GM12878 (cell line): ENCODE results near the gene KRTAP9-9. TPM values are rescaled to one million over a fixed set of nuclear protein-coding genes. Genes with fewer than 3 reads are reported as not detected.

Experiments used
- ATAC-seq: fragments of 200-7000 bp; cut with Tn5 transposase; 3 replicates; pipeline ENCODE4 v1.9.1; 2020; ENCODE audit warnings: mild to moderate bottlenecking, moderate library complexity
- BruUV-seq: library from RNA; stranded (reverse); fragments of 400-500 nt; replicated peaks from 2 replicates; lab custom pipeline; 2021; lab: Mats Ljungman, UMichigan
- CTCF ChIA-PET: fragments of 300-600 bp; sonication (Branson Sonifier 250); formaldehyde crosslinking; extraction: SDS; loops from one replicate; lab custom pipeline; 2021; ENCODE audit warnings: inconsistent platforms; lab: Yijun Ruan, JAX
- POLR2A ChIA-PET: fragments of 350-600 bp; formaldehyde crosslinking; extraction: SDS; loops from one replicate; lab custom pipeline; 2021; ENCODE audit warnings: inconsistent platforms; lab: Charles Lee
- RAD21 ChIA-PET: fragments of 300-600 bp; sonication (Branson Sonifier 250); formaldehyde crosslinking; loops from one replicate; lab custom pipeline; 2023; ENCODE audit warnings: antibody characterized with exemption; ENCODE audit not compliant: unreplicated experiment; lab: Charles Lee
- SMC1A ChIA-PET: fragments of 300-600 bp; sonication (Branson Sonifier 250); formaldehyde crosslinking; loops from one replicate; lab custom pipeline; 2023; ENCODE audit not compliant: unreplicated experiment, uncharacterized antibody; lab: Charles Lee
- DNase-seq: peaks from one replicate; pipeline ENCODE4 v3.0.0-alpha.2; 2011; ENCODE audit warnings: low read depth, low spot score
- FAIRE-seq: peaks from 3 replicates; lab custom pipeline; 2011; peaks lifted over from hg19 to GRCh38; lab: Jason Lieb, UNC
- H2AFZ ChIP-seq: 2 replicates; pipeline ENCODE4 v1.6.0; 2011; ENCODE audit warnings: low read depth, low read length, control low read depth; ENCODE audit not compliant: control insufficient read depth
- H3K27ac ChIP-seq: 2 replicates; pipeline ENCODE4 v1.5.1; 2011; ENCODE audit warnings: control low read depth; ENCODE audit not compliant: control insufficient read depth, insufficient read depth
- H3K27me3 ChIP-seq, 2 experiments: replicated peaks in 1 of 2; 2 replicates each; pipeline versions ENCODE4 v1.6.0 to v1.6.1; 2011; ENCODE audit warnings: low read length in 1 of 2; ENCODE audit not compliant: control insufficient read depth in 2 of 2, insufficient read depth in 2 of 2
- H3K36me3 ChIP-seq, 2 experiments: 2 replicates each; pipeline ENCODE4 v1.5.1; 2011; ENCODE audit warnings: low read length in 1 of 2; ENCODE audit not compliant: control insufficient read depth in 2 of 2, insufficient read depth in 2 of 2
- H3K4me1 ChIP-seq: 2 replicates; pipeline ENCODE4 v1.6.1; 2011; ENCODE audit warnings: mild to moderate bottlenecking, low read length, moderate library complexity, mixed read lengths; ENCODE audit not compliant: control insufficient read depth, insufficient read depth
- H3K4me2 ChIP-seq: 2 replicates; pipeline ENCODE4 v1.6.0; 2011; ENCODE audit warnings: control low read depth; ENCODE audit not compliant: control insufficient read depth, insufficient read depth
- H3K4me3 ChIP-seq: fragments of 200-600 bp; sonication (generic); 2 replicates; pipeline ENCODE4 v1.5.1; 2016
- H3K79me2 ChIP-seq: 2 replicates; pipeline ENCODE4 v1.6.0; 2011; ENCODE audit warnings: low read length; ENCODE audit not compliant: control insufficient read depth, insufficient read depth
- H3K9ac ChIP-seq: 2 replicates; pipeline ENCODE4 v1.8.0; 2011; ENCODE audit warnings: low read length, control low read depth, mixed read lengths; ENCODE audit not compliant: control insufficient read depth, insufficient read depth
- H3K9me3 ChIP-seq: replicated peaks from 3 replicates; pipeline ENCODE4 v1.5.1; 2011; ENCODE audit warnings: mild to moderate bottlenecking, low read length; ENCODE audit not compliant: control insufficient read depth, insufficient read depth
- H4K20me1 ChIP-seq: 2 replicates; pipeline ENCODE4 v1.6.0; 2011; ENCODE audit not compliant: control insufficient read depth, insufficient read depth
- CEBPZ ChIP-seq: fragments of 150-350 bp; IDR thresholded peaks from 2 replicates; pipeline ENCODE4 v1.6.1; 2016; ENCODE audit warnings: low read depth, low read length
- CHD2 ChIP-seq: IDR thresholded peaks from 2 replicates; pipeline ENCODE4 v1.6.1; 2011; ENCODE audit warnings: low read depth, low read length, improper control_type of control experiment, borderline replicate concordance
- CHD4 ChIP-seq: fragments of 200-600 bp; sonication (generic); IDR thresholded peaks from 2 replicates; pipeline ENCODE4 v1.6.1; 2016; ENCODE audit warnings: mild to moderate bottlenecking
- JUND ChIP-seq: IDR thresholded peaks from 2 replicates; pipeline ENCODE4 v1.6.1; 2012; ENCODE audit warnings: low read depth, mild to moderate bottlenecking, low read length, improper control_type of control experiment, moderate library complexity
- NFIC ChIP-seq: IDR thresholded peaks from 2 replicates; pipeline ENCODE4 v1.6.1; 2012; ENCODE audit warnings: low read depth, mild to moderate bottlenecking, inconsistent platforms, low read length, moderate library complexity
- RB1 ChIP-seq: fragments of 450-650 bp; formaldehyde crosslinking; IDR thresholded peaks from 2 replicates; pipeline ENCODE4 v1.6.1; 2017; ENCODE audit warnings: mild to moderate bottlenecking, borderline replicate concordance
- RFX5 ChIP-seq: IDR thresholded peaks from 2 replicates; pipeline ENCODE4 v1.6.1; 2011; ENCODE audit warnings: low read depth, low read length, improper control_type of control experiment
- SIN3A ChIP-seq: IDR thresholded peaks from 2 replicates; pipeline ENCODE4 v1.6.1; 2012; ENCODE audit warnings: low read depth, low read length, improper control_type of control experiment
- SREBF1 ChIP-seq: IDR thresholded peaks from 2 replicates; pipeline ENCODE4 v1.6.1; 2012; ENCODE audit warnings: mild to moderate bottlenecking, low read length
- ZBTB40 ChIP-seq: fragments of 450-650 bp; IDR thresholded peaks from 2 replicates; pipeline ENCODE4 v1.6.1; 2016; ENCODE audit warnings: mild to moderate bottlenecking, moderate library complexity, borderline replicate concordance
- WGBS: methylation state at CpG from one replicate; pipeline ENCODE4 v1.1.6; 2016; ENCODE audit warnings: low lambda C conversion rate; ENCODE audit not compliant: insufficient replicate concordance, insufficient coverage; ENCODE audit errors: missing lambda C conversion rate; 5-methylcytosine and 5-hydroxymethylcytosine counted together
- in situ Hi-C: fragments of 300-500 bp; cut with MboI; formaldehyde crosslinking; loops from 9 replicates; pipeline ENCODE4 v1.14.3; 2018; ENCODE audit warnings: mixed read lengths
- intact Hi-C: fragments of 100-400 bp; cut with micrococcal nuclease; formaldehyde crosslinking; loops from one replicate; pipeline ENCODE4 v1.14.2; 2022; ENCODE audit not compliant: unreplicated experiment
- polyA plus RNA-seq, 11 experiments: library from polyadenylated mRNA; depleted of rRNA in 4 of 11; unstranded in 6 of 11; stranded (reverse) in 5 of 11; fragments of >200 nt; fragmentation: Nextera tagmentation in 4 of 11; fragmentation: Illumina TruSeq in 1 of 11; extraction: Ambion mirVana in 4 of 11; extraction: Trizol in 1 of 11; gene quantifications; 1 replicate in 1 of 11; 2 replicates in 10 of 11; pipeline versions ENCODE4 v1.2.1 to v1.2.3, GENCODE V29; 2011 to 2016; ENCODE audit warnings: inconsistent platforms in 2 of 11, missing spikeins in 2 of 11, low read depth in 1 of 11
- total RNA-seq, 4 experiments: library from RNA; depleted of rRNA in 3 of 4; stranded (reverse); fragments of >200 nt in 3 of 4; fragmentation: Illumina TruSeq in 1 of 4; extraction: Trizol in 1 of 4; gene quantifications; 2 replicates each; pipeline versions ENCODE4 v1.2.1 to v1.2.3, GENCODE V29; 2013 to 2021
- TF ChIP-seq, protein P1 (sequence below): IDR thresholded peaks from 2 replicates; pipeline ENCODE4 v1.6.1; 2011; ENCODE audit warnings: mild to moderate bottlenecking, low read depth, low read length, moderate library complexity; ENCODE audit not compliant: insufficient replicate concordance
- TF ChIP-seq, protein P2 (sequence below): fragments of 450-650 bp; conservative IDR thresholded peaks from 2 replicates; pipeline ENCODE4 v1.6.1; 2017; ENCODE audit warnings: mild to moderate bottlenecking, moderate library complexity

Gene KRTAP9-9
- total and polyA plus RNA-seq, 10 of the 15 experiments (the other 5 are each of a cell fraction or from before 2014, with no cell fraction given) = not detected

GRCh38 chr17:41263212-41263611, 8.0 kb downstream of the KRTAP9-9 start:
- ATAC-seq (no peak), DNase-seq (no peak), FAIRE-seq (no peak)
- in situ Hi-C loops = no loop called here
- Histone ChIP-seq H3K36me3 (no peaks in the 10 kb centered on the region), H3K79me2 (no peaks in the 10 kb centered on the region), H3K4me3 (no peak overlapping the region), H3K27ac (no peak overlapping the region), H3K9me3 (no peaks in the 10 kb centered on the region), H3K27me3 (no peaks in the 10 kb centered on the region; a peak in 2 of 4 replicates), H4K20me1 (no peaks in the 10 kb centered on the region), H3K9ac (no peak overlapping the region), H3K4me2 (no peak overlapping the region), H3K4me1 (no peaks in the 10 kb centered on the region), H2AFZ (no peak overlapping the region)
- intact Hi-C loops = no loop called here
- SMC1A ChIA-PET = no interaction called here
- BruUV-seq = no TSS peak
- WGBS = 0% methylated on average over 2 of the region's 2 CpGs
- CTCF ChIA-PET = no interaction called here
- POLR2A ChIA-PET = no interaction called here
- RAD21 ChIA-PET = no interaction called here
- TF ChIP-seq RFX5 (no peak), ZBTB40 (no peak), SREBF1 (no peak), JUND (no peak), CEBPZ (no peak), RB1 (no peak), NFIC (no peak), CHD4 (no peak), CHD2 (no peak), SIN3A (no peak)
- TF ChIP-seq, protein P1, sequence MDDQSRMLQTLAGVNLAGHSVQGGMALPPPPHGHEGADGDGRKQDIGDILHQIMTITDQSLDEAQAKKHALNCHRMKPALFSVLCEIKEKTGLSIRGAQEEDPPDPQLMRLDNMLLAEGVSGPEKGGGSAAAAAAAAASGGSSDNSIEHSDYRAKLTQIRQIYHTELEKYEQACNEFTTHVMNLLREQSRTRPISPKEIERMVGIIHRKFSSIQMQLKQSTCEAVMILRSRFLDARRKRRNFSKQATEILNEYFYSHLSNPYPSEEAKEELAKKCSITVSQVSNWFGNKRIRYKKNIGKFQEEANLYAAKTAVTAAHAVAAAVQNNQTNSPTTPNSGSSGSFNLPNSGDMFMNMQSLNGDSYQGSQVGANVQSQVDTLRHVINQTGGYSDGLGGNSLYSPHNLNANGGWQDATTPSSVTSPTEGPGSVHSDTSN = no peak
- TF ChIP-seq, protein P2, sequence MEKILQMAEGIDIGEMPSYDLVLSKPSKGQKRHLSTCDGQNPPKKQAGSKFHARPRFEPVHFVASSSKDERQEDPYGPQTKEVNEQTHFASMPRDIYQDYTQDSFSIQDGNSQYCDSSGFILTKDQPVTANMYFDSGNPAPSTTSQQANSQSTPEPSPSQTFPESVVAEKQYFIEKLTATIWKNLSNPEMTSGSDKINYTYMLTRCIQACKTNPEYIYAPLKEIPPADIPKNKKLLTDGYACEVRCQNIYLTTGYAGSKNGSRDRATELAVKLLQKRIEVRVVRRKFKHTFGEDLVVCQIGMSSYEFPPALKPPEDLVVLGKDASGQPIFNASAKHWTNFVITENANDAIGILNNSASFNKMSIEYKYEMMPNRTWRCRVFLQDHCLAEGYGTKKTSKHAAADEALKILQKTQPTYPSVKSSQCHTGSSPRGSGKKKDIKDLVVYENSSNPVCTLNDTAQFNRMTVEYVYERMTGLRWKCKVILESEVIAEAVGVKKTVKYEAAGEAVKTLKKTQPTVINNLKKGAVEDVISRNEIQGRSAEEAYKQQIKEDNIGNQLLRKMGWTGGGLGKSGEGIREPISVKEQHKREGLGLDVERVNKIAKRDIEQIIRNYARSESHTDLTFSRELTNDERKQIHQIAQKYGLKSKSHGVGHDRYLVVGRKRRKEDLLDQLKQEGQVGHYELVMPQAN = no peak
